Suppressor macrophage treated with lipopolysaccharide for 1 hour (primary cell): ENCODE results near the gene EHMT2.

Experiments
- DNase-seq, 3 donors: peaks; one replicate each; pipeline ENCODE4 v3.0.0-alpha.2; 2020 to 2022

The EHMT2 gene

GRCh38 chr6:31888276-31889258, 8.9 kb downstream of the EHMT2 start:
- DNase-seq = peak; percentile 36 to 87 (median 67)

GRCh38 chr6:31887173-31888007, 10.1 kb downstream of the EHMT2 start:
- DNase-seq = no peak

GRCh38 chr6:31886541-31886991, 10.9 kb downstream of the EHMT2 start:
- no peak for DNase-seq

GRCh38 chr6:31884528-31885035, 12.9 kb downstream of the EHMT2 start:
- no peak for DNase-seq

GRCh38 chr6:31883676-31884075, 13.8 kb downstream of the EHMT2 start:
- DNase-seq = no peak

GRCh38 chr6:31882344-31882743, 15.2 kb downstream of the EHMT2 start:
- DNase-seq = no peak

GRCh38 chr6:31881136-31881859, 16.2 kb downstream of the EHMT2 start:
- DNase-seq = no peak

- DNase-seq = no peak
Measured at GRCh38 chr6:31880616-31881015, 16.9 kb downstream of the EHMT2 start.

GRCh38 chr6:31879901-31880300, 17.6 kb downstream of the EHMT2 start:
- no peak for DNase-seq

- DNase-seq = no peak
Measured at GRCh38 chr6:31879143-31879542, 18.4 kb downstream of the EHMT2 start.

GRCh38 chr6:31878726-31879125, 18.8 kb downstream of the EHMT2 start, which contains the start of gene SLC44A4:
Gene SLC44A4 (minus strand): TSS chr6:31878997. CDS start chr6:31878980, 17 bp downstream.
- no peak for DNase-seq

GRCh38 chr6:31878222-31878621, 19.3 kb downstream of the EHMT2 start:
- no peak for DNase-seq

- DNase-seq = no peak
Measured at GRCh38 chr6:31877651-31878161, 19.8 kb downstream of the EHMT2 start.

GRCh38 chr6:31877125-31877650, 20.3 kb downstream of the EHMT2 start:
- no peak for DNase-seq

GRCh38 chr6:31876357-31876756, 21.1 kb downstream of the EHMT2 start:
- no peak for DNase-seq

- no peak for DNase-seq
Measured at GRCh38 chr6:31875877-31876276, 21.6 kb downstream of the EHMT2 start.

- peak in 1 of 3 donors; percentile 38 for DNase-seq
Measured at GRCh38 chr6:31874836-31875572, 22.5 kb downstream of the EHMT2 start.

GRCh38 chr6:31874084-31874670, 23.3 kb downstream of the EHMT2 start:
- no peak for DNase-seq

GRCh38 chr6:31871046-31871659, 26.3 kb downstream of the EHMT2 start:
- DNase-seq = no peak

- no peak for DNase-seq
Measured at GRCh38 chr6:31870385-31870921, 27.0 kb downstream of the EHMT2 start.
